Colon (tissue), 2 donors: ENCODE measurements around the gene ALDH7A1.
"Not testable (repeated sequence)": the region's sequence is repeated elsewhere in the genome, so short reads cannot be mapped to it uniquely, and the experiment has no call there.

ENCODE experiments used
- FAIRE-seq: peaks from 2 replicates; lab custom pipeline; 2012; peaks lifted over from hg19 to GRCh38; lab: Jason Lieb, UNC
- donor health status: control.
- donor health status: control.

ALDH7A1 gene

DNA sequence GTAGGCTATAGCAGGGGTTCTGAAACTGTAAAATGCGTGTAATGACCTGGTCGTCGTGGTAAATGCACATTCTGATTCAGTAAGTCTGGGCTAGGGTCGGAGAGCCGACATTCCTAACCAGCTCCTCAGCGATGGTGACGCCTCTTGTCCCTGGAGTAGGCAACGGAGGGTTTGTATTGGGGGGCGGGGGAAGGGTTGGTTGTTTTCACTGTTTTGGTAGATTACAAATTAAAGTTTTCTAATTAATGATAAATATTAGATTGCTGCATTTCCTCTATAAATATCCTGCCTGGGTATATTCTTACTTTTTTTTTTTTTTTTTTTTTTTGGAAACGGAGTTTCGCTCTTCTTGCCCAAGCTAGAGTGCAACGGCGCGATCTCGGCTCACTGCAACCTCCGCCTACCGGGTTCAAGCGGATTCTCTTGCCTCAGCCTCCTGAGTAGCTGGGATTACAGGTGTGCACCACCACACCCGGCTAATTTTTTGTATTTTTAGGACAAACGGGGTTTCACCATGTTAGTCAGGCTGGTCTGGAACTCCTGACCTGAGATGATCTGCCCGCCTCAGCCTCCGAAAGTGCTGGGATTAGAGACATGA lies 566 bp upstream of the ALDH7A1 start:
- FAIRE-seq = no peak

DNA sequence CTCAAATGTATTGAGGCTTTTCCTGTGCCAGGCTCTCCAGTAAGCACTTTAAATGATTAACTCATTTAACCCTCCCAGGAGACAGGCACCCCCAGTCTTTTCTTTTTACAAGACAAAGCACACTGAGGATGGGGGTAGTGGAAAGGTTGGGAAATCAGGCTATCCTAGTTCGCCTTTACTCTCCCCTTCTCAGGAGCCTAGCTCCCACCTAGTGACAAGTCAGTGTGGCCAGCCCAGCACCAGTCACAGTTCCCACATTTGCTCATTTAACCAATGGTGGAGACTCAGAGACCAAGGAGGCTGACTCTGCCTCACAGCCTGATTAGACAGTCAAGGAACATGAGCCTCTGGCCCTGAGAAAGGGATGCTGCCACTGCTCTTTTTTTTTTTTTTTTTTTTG lies 3.5 kb downstream of the ALDH7A1 start:
- FAIRE-seq = no peak

DNA sequence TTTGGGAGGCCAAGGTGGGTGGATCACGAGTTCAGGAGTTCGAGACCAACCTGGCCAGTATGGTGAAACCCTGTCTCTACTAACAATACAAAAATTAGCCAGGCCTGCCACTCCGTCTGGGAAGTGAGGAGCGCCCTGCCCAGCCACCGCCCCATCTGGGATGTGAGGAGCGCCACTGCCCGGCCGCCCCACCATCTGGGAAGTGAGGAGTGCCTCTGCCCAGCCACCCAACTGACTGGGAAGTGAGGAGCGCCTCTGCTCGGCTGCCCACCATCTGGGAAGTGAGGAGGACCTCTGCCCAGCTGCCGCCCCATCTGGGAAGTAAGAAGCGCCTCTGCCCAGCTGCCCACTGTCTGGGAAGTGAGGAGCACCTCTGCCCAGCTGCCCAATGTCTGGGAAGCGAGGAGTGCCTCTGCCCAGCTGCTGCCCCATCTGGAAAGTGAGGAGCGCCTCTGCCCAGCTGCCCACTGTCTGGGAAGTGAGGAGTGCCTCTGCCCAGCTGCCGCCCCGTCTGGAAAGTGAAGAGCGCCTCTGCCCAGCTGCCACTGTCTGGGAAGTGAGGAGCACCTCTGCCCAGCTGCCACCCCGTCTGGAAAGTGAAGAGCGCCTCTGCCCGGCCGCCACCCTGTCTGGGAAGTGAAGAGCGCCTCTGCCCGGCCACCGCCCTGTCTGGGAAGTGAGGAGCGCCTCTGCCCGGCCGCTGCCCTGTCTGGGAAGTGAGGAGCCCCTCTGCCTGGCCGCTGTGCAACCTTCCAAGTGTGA lies 5.3 kb downstream of the ALDH7A1 start:
- no peak for FAIRE-seq

GRCh38 chr5:126587551-126588390 lies 7.2 kb downstream of the ALDH7A1 start:
- FAIRE-seq = no peak

DNA sequence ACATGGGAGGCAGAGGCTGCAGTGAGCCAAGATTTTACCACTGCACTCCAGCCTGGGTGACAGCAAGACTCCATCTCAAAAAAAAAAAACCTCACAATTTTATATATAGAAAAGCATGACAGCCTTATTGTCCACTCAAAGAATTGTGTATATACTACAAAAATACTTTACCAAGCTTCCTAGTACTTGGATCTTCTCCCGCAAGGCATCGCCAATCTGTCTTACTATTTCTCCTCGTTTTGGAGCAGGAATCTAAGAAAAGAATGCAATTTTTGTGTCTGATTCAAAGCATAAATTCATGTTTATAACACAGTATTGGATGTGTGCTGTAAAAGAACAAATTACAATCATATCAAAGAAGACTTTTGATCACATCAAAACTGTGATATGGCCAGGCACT lies 11.3 kb downstream of the ALDH7A1 start:
- FAIRE-seq = no peak

- FAIRE-seq = no peak
Observed at GRCh38 chr5:126579716-126580115, 15.3 kb downstream of the ALDH7A1 start.

GRCh38 chr5:126577415-126577814 lies 17.6 kb downstream of the ALDH7A1 start:
- no peak for FAIRE-seq

DNA sequence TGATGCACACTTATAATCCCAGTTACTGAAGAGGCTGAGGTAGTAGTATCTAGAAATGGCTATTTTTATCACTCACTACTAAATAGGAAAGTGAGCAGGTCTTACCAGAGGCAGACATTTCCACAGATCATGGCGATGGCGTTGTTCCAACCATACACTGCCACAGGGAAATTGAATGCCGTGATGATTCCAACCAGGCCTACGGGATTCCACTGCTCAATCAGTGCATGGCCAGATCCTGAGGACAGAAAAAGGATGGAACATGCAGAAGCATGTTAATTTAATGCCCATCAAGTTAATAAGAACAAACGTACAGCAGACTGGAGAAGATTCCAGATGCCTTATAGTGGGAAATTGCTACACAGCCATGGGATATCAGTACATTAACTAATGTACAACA lies 18.0 kb downstream of the ALDH7A1 start:
- no peak for FAIRE-seq

- no peak for FAIRE-seq
Observed at GRCh38 chr5:126575644-126576043, 19.4 kb downstream of the ALDH7A1 start.

- no peak for FAIRE-seq
Observed at GRCh38 chr5:126568206-126568755, 26.7 kb downstream of the ALDH7A1 start.

- no peak for FAIRE-seq
Observed at GRCh38 chr5:126562823-126563222, 32.2 kb downstream of the ALDH7A1 start.

- FAIRE-seq = no peak
Observed at GRCh38 chr5:126561908-126562307, 33.1 kb downstream of the ALDH7A1 start.

GRCh38 chr5:126555101-126555500 lies 39.9 kb downstream of the ALDH7A1 start:
- not testable (repeated sequence) for FAIRE-seq

- FAIRE-seq = no peak
Observed at GRCh38 chr5:126552614-126553013, 42.4 kb downstream of the ALDH7A1 start.

- no peak for FAIRE-seq
Observed at GRCh38 chr5:126544087-126544740, 50.8 kb downstream of the ALDH7A1 start.

- FAIRE-seq = no peak
Observed at GRCh38 chr5:126543660-126544059, 51.4 kb downstream of the ALDH7A1 start.

DNA sequence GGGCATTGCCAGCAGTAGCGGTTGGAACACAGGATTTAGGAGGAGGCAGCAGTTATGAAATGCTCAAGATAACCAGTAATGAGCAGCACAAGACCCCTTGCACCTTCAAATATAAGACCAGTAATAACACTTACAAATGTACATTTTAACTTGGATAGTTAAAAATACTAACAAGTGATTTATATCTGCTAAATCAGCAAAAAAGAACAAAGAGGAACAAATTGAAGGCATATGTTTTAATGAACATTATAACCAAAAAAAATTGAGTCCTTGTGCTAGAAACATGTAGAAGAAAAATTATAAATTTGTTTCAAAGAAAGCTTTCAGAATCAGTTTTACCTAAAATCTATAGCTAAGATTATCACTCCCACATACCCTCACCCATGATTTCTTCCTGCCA lies 52.0 kb downstream of the ALDH7A1 start:
- FAIRE-seq = no peak

DNA sequence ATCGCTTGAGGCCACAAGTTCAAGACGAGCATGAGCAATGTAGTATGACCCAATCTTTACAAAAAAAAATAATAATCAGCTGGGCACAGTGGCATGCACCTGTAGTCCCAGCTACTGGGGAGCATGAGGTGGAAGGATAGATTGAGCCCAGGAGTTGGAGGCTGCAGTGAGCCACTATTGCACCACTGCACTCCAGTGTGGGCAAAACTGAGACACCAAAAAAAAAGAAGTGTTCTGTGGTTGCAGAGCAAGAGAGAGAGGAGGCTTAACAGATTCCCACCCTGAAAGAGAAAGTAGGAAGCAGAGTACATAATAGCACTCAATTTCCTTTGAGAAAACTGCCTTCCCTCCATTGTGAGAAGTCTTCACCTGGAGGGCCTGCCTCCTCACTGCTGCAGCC lies 52.6 kb downstream of the ALDH7A1 start:
- no peak for FAIRE-seq

GRCh38 chr5:126540631-126541030 lies 54.4 kb downstream of the ALDH7A1 start:
- FAIRE-seq = no peak

GRCh38 chr5:126538579-126538978 lies 56.4 kb downstream of the ALDH7A1 start:
- no peak for FAIRE-seq

GRCh38 chr5:126536874-126537273 lies 58.1 kb downstream of the ALDH7A1 start:
- no peak for FAIRE-seq

- no peak for FAIRE-seq
Observed at GRCh38 chr5:126535856-126536545, 59.0 kb downstream of the ALDH7A1 start.
